GM19395 (cell line): Measurements from ENCODE around the gene TMEM63A.

Source experiments
- ATAC-seq: cut with Tn5 transposase; IDR thresholded peaks from one replicate; pipeline ENCODE4 v1.9.1; 2021; ENCODE audit warnings: mild to moderate bottlenecking, moderate library complexity; ENCODE audit not compliant: unreplicated experiment

TMEM63A gene

DNA sequence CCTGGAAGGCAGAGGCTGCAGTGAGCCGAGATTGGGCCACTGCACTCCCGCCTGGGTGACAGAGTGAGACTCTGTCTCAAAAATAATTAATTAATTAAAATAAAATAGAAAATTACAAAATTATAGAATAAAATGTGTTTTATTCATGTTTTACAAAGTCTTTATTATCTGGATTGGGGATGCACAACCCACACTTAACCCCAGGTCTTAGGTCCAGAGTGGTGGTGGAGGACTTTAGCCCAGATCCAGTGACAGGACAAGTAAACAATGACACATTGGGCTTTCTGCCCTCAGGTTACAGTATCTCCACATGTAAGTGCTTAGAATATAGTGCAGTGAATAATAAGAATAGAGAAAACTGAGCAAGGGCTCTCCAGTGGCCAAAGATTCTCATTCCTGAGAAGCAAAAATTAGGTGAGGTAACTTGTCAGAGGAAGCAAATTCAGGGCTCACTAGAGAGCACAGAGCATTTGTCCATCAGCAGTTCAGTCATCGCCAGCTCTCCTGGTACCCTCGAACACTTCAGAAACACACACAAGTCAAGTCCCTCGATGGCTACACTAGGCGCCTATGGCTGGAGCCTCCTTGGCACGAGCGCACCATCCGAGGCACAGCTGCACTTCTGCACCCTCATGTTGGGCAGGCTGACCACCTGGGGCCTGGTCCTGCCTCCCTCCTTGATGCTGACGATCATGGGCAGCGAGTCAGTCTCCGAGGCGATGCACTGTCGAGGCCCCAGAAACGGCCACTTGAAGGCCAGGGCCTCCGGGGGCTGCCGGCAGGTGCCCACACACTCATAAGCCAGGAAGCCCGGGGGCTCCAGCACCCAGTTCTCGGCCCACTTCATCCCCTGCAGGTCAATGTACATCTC, 4.2 kb upstream of the TMEM63A start:
- no peak for ATAC-seq

DNA sequence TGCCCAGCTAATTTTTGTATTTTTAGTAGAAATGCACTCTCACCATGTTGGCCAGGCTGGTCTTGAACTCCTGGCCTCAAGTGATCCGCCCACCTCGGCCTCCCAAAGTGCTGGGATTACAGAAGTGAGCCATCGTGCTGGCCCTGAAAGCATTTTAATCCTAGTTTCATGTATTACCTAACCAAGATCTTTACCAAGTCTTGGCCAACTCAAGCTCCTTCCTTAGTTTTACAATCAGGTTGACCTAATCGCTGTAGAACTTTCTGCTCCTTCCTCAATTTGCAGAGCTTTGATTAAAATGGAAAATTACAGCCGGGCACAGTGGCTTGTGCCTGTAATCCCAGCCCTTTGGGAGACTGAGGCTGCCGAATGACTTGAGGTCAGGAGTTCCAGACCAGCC, 3.2 kb upstream of the TMEM63A start:
- ATAC-seq, result no peak

- ATAC-seq, result no peak
Observed at GRCh38 chr1:225883616-225884265, 1.6 kb upstream of the TMEM63A start.

GRCh38 chr1:225882694-225883615, 775 bp upstream of the TMEM63A start:
- ATAC-seq, result peak; percentile 40

- ATAC-seq, result peak; percentile 32
Observed at GRCh38 chr1:225881081-225881958, 860 bp downstream of the TMEM63A start.

GRCh38 chr1:225880636-225881035, 1.5 kb downstream of the TMEM63A start:
- no peak for ATAC-seq

- no peak for ATAC-seq
Observed at GRCh38 chr1:225880222-225880588, 2.0 kb downstream of the TMEM63A start.

DNA sequence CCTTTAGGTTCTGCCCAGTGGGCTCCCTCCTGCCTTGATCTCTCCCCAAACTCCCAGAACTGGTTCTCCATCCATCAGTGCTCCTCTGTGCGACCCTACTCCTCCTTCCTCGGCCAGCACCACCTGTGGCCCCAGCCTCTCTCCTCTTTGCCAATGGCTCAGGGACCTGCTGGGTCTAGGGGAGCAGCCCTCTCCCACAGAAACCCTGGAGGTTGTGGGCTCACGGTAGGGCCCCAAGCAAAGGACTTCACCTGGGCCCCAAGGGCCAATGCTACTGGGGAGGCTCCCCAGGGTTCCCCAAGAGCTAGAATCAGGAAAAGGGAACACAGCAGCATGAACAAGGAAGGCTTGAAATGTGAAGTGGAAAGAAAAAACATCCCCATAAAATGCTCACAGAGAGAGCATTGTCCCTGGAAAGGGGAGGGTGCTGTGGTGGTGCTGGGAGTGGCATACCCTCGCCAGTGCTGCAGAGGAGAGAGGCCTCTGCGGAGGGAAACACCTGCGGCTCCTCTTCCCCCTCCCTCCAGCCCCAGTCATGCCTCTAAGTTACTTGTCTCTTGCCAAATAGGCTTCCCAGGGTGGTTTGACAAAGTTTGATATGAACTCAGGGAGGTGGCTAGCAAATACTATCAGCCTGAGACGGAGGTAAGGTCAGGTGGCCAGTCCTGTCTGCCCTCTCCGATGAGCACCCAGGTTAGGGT, 2.5 kb downstream of the TMEM63A start:
- ATAC-seq, result no peak

DNA sequence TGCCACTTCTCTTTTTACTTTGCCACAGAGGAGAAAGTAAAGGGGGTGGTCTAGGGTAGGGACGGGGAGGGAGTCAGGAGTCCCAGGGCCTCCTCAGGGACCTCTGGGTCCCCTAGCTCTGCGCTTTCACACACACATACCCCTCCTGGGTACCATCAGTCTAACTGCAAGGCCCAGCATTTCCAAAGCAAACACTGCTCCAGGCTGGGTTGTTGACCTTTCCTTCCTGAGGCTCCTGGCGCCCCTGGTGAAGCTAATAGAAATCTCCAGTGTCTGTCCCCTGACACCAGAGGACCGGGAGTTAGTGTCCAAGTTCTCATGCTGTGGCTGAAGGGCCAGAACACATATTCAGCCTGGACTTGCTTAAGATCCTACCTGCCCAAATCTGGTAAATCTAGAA, 3.9 kb downstream of the TMEM63A start:
- ATAC-seq, result no peak

DNA sequence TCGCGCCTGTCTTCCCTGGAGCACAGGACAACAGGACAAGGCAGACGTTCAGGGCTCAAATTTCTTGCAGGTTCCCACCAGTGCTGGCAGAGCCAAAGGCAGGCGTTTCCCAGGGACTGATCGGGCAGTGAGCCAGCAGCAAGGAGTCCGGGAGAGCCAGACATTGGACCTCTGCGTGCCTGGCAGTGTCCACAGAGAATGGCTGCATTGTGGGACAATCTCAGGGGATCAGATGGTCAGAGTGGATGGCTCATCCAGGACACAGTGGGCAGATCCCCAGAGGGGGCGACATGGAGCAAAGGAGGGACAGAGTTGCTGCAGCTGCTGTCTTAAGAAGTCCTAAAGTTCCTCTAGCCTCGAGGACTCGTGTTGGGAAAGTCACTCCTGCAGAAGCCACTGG, 4.6 kb downstream of the TMEM63A start:
- no peak for ATAC-seq

DNA sequence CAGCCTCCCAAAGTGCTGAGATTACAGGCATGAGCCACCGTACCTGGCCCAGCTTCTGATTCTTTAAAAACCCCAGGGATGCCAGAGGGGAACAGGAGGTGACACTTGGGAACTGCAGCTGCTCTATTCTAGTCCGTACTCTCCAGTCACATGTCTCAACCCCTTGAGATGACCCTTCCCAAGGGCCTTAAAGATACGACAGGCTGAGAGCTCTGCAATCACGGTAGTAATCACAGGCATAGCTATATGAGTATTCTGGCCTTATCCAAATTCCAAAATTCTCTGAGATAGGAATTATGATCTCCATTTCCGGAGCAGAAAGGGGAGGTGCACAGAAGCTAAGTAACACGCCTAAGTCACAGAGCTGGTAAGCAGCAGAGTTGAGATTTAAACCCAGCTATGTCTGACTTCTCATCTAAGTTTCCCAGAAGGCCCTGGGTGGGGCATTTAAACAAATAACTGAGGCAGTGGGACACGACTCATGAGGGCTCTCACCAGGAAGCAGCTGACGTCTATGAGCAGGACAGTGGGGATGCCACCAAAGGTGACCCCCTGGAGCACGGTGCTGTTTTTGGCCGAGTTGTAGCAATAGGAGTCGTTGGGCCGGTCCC, 5.2 kb downstream of the TMEM63A start:
- ATAC-seq, result no peak

DNA sequence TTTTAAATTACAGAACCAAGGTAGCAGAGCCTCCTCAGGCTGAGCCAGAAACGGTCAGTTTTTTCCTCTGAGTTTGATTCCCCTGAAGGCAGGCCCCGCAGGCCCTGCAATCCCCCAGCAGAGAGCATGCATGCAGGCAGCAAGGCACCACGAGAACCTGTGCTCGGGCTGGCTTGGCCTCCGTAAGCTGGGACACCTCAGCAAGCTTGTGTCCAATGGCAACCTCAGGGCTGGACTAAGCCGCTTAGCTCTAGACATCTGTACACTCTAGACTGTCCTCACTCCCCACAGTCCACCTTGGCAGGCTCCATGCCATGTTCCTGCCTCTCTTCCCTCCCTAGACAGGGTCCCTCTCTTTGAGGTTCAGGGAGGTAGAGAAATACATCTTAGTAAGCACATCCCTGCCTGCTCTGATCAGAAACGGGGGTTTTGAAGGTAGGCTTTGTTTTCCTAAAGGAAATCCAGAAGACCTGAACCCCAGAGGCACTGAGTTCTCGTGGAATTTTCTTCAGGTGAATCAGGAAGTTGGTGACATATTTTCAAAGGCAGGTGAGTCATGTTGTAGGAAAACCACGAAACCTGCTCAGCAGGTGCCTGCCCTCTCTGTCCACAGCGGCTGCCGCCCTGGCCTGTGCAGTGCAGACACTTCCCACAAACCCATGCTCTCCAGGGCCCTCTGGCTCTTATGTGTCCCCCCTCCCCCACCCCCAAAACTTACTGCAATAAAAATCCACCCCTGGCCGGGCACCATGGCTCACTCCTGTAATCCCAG, 7.0 kb downstream of the TMEM63A start:
- no peak for ATAC-seq

DNA sequence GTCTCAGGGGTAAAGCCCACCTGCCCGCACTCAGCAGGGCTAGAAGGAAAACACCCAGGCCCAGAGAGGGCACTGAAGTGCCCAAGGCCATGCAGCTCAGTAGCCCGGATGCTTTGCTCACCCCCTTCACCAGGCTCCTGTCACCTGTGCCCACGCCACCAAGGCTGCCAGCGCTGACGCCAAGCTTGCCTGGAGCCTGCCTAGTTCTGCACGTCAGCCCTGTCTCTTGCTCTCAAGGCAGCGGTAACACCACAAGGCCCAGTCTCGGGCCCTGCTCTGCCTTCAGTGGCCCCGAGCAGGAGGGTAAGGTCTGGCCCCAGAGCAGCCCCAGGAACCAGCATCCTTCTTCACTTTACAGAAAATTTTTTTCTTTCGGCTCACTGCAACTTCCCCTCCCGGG, 7.7 kb downstream of the TMEM63A start:
- no peak for ATAC-seq

DNA sequence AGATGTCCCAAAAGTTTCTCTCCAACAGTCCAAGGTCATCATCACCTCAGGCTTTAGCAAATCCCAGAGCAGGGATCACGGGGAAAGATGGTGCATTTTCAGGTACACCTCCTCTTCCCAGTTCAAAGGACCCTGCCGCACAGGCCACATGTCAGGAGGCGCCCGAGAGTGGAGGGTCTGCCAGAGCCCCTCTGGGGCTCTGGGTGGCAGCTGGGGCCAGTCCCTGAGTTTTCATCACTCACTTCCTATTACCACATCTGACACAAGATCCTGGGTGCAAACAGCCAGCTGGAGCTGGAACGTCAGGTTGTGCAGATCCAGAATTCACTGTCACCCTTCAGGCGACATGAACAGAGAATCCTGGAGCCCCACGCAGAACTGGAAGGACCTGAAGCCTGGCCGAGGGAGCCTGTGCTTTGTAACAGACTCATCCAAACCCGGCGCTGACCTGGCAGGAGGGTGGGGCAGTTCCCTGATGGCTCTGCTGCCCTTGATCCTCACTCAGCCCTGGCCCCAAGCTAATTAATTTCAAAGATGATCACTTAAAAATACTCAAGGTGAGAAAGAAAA, 8.8 kb downstream of the TMEM63A start:
- no peak for ATAC-seq

DNA sequence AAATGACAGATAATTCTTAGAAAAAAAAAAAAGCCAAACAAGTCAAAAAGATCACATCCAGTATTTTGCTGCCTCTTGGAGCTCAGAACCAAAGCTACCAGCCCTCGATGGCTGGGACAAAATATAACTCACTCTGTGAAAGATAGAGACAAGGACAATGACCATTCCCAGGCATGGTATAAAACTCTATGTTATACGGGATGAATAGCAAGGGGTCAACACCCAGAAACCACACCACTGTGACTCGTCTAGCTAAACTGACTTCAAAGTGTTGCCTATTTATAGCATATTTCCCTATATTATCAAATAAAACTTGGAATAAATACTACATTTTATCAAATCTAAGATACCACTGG, 10.1 kb downstream of the TMEM63A start:
- ATAC-seq, result no peak

GRCh38 chr1:225871359-225872074, 10.7 kb downstream of the TMEM63A start:
- no peak for ATAC-seq

DNA sequence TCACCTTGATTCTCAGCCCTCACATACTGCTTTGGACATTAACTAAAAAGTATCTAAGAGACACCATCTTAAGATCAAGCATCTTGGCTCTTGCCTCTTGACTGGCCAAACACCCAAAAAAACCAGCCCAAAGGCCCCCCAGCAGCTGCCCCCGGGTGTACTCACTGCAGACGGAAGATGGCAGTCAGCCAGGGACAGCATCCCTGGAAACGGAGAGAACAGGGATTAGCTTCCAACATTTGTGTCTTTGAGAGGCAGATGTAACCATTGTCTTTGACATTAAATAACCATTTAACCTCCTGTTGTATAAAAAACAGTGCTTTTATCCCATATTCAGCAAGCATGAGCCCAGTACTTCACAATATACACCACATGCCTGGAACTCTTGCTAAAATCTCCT, 11.3 kb downstream of the TMEM63A start:
- ATAC-seq, result no peak
